Measurements from ENCODE around the gene TIPIN. TPM values are rescaled to one million over a fixed set of nuclear protein-coding genes. Genes with fewer than 3 reads are reported as not detected.
A peak's percentile ranks its signal among the peaks of the same experiment; 100 is the strongest.
"Not testable (repeated sequence)": the region's sequence is repeated elsewhere in the genome, so short reads cannot be mapped to it uniquely, and the experiment has no call there.

Gene TIPIN
- total RNA-seq, 1 donor from 2014 or later = 5.8 TPM

GRCh38 chr15:66356077-66356358, 467 bp downstream of the TIPIN start:
- Mint-ChIP-seq H3K36me3 (ENCODE audit: unreplicated experiment) (no peaks in the 10 kb centered on the region), H3K4me3 (ENCODE audit: unreplicated experiment) (peak overlapping the region; percentile 99), H3K9me3 (ENCODE audit: unreplicated experiment) (peaks cover 6% of the 10 kb centered on the region), H3K27me3 (ENCODE audit: unreplicated experiment) (peaks cover 5% of the 10 kb centered on the region), H3K4me1 (ENCODE audit: low read depth, unreplicated experiment) (peaks cover 6% of the 10 kb centered on the region), H3K27ac (ENCODE audit: unreplicated experiment) (peak overlapping the region; percentile 85)
- no peak for DNase-seq
- TF ChIP-seq, protein P1, sequence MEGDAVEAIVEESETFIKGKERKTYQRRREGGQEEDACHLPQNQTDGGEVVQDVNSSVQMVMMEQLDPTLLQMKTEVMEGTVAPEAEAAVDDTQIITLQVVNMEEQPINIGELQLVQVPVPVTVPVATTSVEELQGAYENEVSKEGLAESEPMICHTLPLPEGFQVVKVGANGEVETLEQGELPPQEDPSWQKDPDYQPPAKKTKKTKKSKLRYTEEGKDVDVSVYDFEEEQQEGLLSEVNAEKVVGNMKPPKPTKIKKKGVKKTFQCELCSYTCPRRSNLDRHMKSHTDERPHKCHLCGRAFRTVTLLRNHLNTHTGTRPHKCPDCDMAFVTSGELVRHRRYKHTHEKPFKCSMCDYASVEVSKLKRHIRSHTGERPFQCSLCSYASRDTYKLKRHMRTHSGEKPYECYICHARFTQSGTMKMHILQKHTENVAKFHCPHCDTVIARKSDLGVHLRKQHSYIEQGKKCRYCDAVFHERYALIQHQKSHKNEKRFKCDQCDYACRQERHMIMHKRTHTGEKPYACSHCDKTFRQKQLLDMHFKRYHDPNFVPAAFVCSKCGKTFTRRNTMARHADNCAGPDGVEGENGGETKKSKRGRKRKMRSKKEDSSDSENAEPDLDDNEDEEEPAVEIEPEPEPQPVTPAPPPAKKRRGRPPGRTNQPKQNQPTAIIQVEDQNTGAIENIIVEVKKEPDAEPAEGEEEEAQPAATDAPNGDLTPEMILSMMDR (IDR thresholded peaks at IDR 0.05; ENCODE audit: partially characterized antibody, unreplicated experiment) = no peak

- H3K36me3 Mint-ChIP-seq (ENCODE audit: unreplicated experiment); H3K27me3 Mint-ChIP-seq (ENCODE audit: unreplicated experiment); H3K9me3 Mint-ChIP-seq (ENCODE audit: unreplicated experiment); DNase-seq; H3K27ac Mint-ChIP-seq (ENCODE audit: unreplicated experiment); H3K4me3 Mint-ChIP-seq (ENCODE audit: unreplicated experiment); H3K4me1 Mint-ChIP-seq (ENCODE audit: low read depth, unreplicated experiment): not testable (repeated sequence)
Observed at GRCh38 chr15:66348530-66348929, 8.0 kb downstream of the TIPIN start.

DNA sequence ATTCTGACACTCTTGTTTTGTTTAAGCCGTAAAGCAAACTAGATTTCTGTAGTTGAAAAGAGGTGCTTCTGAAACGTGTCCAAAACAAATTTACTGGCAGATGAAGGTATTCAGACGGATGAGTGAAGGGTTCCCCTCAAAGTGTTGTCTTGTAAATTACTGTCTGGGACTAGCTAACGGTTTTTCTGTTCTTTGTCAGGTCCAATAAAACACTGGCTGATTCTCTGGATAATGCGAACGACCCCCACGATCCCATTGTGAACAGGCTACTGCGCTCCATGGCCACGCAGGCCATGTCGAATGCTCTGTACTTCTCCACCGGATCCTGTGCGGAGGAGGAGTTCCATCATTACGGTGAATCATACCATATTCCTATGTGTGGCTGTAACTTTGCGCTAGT, 27.7 kb downstream of the TIPIN start:
- Mint-ChIP-seq H3K27ac (ENCODE audit: unreplicated experiment) (no peak overlapping the region), H3K27me3 (ENCODE audit: unreplicated experiment) (peaks cover 2% of the 10 kb centered on the region), H3K36me3 (ENCODE audit: unreplicated experiment) (no peaks in the 10 kb centered on the region), H3K9me3 (ENCODE audit: unreplicated experiment) (no peaks in the 10 kb centered on the region), H3K4me1 (ENCODE audit: low read depth, unreplicated experiment) (peaks cover under 1% of the 10 kb centered on the region), H3K4me3 (ENCODE audit: unreplicated experiment) (no peak overlapping the region)
- no peak for DNase-seq
- TF ChIP-seq, protein P1 (IDR thresholded peaks at IDR 0.05; ENCODE audit: partially characterized antibody, unreplicated experiment) = no peak

DNA sequence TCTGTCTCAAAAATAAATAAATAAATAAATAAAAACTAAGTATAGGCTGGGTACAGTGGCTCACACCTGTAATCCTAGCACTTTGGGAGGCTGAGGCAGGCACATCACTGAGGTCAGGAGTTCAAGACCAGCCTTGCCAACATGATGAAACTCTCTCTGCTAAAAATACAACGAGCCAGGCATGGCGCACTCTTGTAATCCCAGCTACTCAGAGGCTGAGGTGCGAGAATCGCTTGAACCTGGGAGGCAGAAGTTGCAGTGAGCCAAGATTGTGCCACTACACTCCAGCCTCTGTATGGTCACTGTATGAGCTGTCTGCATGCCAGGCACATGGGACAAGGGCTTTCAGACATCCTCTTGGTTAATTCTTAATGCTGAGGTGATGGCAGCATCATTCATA, 28.7 kb downstream of the TIPIN start:
- Mint-ChIP-seq H3K9me3 (ENCODE audit: unreplicated experiment) (no peaks in the 10 kb centered on the region), H3K4me3 (ENCODE audit: unreplicated experiment) (no peak overlapping the region), H3K36me3 (ENCODE audit: unreplicated experiment) (no peaks in the 10 kb centered on the region), H3K27me3 (ENCODE audit: unreplicated experiment) (peaks cover 2% of the 10 kb centered on the region), H3K27ac (ENCODE audit: unreplicated experiment) (no peak overlapping the region), H3K4me1 (ENCODE audit: low read depth, unreplicated experiment) (peaks cover 4% of the 10 kb centered on the region)
- TF ChIP-seq, protein P1 (IDR thresholded peaks at IDR 0.05; ENCODE audit: partially characterized antibody, unreplicated experiment) = no peak
- DNase-seq = no peak

DNA sequence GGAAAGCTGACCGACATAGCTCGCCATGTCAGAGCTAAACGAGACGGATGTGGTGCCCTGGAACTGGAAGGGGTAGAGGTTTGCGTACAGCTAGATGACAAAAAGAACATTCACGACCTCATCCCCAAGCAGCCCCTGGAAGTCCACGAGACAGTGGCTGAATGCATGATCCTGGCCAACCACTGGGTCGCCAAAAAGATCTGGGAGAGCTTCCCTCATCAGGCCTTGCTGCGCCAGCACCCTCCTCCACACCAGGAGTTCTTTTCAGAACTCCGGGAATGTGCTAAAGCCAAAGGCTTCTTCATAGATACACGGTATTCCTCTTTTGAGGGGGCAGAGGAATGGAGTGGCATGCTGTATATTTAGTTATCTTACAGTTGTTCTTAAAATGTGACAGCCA, 30.4 kb downstream of the TIPIN start:
- peaks cover 4% of the 10 kb centered on the region for H3K4me1 Mint-ChIP-seq (ENCODE audit: low read depth, unreplicated experiment)
- H3K9me3 Mint-ChIP-seq (ENCODE audit: unreplicated experiment) = no peaks in the 10 kb centered on the region
- no peak overlapping the region for H3K27ac Mint-ChIP-seq (ENCODE audit: unreplicated experiment)
- TF ChIP-seq, protein P1 (IDR thresholded peaks at IDR 0.05; ENCODE audit: partially characterized antibody, unreplicated experiment) = no peak
- no peak for DNase-seq
- H3K4me3 Mint-ChIP-seq (ENCODE audit: unreplicated experiment) = no peak overlapping the region
- H3K27me3 Mint-ChIP-seq (ENCODE audit: unreplicated experiment) = peaks cover 2% of the 10 kb centered on the region
- H3K36me3 Mint-ChIP-seq (ENCODE audit: unreplicated experiment) = no peaks in the 10 kb centered on the region

Measured in glutamatergic neuron (in vitro differentiated cells).